DMS153 (cell line): Measurements from ENCODE around the gene PPY.
"Not testable (repeated sequence)": the region's sequence is repeated elsewhere in the genome, so short reads cannot be mapped to it uniquely, and the experiment has no call there.

Source experiments
- DNase-seq: peaks from one replicate; lab custom pipeline; 2025; lab: John Stamatoyannopoulos, UW

PPY gene

GRCh38 chr17:43932357-43932756, 9.9 kb downstream of the PPY start:
- DNase-seq, result no peak

GRCh38 chr17:43931062-43931571, 11.2 kb downstream of the PPY start:
- no peak for DNase-seq

GRCh38 chr17:43928609-43929008, 13.7 kb downstream of the PPY start:
- DNase-seq, result no peak

GRCh38 chr17:43927929-43928328, 14.3 kb downstream of the PPY start:
- DNase-seq, result not testable (repeated sequence)

- no peak for DNase-seq
Measured at GRCh38 chr17:43927060-43927864, 15.0 kb downstream of the PPY start.

- no peak for DNase-seq
Measured at GRCh38 chr17:43924558-43924957, 17.7 kb downstream of the PPY start.

- no peak for DNase-seq
Measured at GRCh38 chr17:43920500-43921095, 21.7 kb downstream of the PPY start.

- DNase-seq, result no peak
Measured at GRCh38 chr17:43918026-43918389, 24.3 kb downstream of the PPY start.

- no peak for DNase-seq
Measured at GRCh38 chr17:43917348-43918025, 24.8 kb downstream of the PPY start.

- no peak for DNase-seq
Measured at GRCh38 chr17:43917016-43917347, 25.3 kb downstream of the PPY start.

GRCh38 chr17:43916385-43916784, 25.9 kb downstream of the PPY start:
- no peak for DNase-seq

- DNase-seq, result no peak
Measured at GRCh38 chr17:43915559-43915958, 26.7 kb downstream of the PPY start.

- no peak for DNase-seq
Measured at GRCh38 chr17:43914451-43914850, 27.8 kb downstream of the PPY start.

GRCh38 chr17:43913584-43913983, 28.7 kb downstream of the PPY start:
- DNase-seq, result no peak

GRCh38 chr17:43912635-43913304, 29.5 kb downstream of the PPY start:
- DNase-seq, result no peak

- DNase-seq, result no peak
Measured at GRCh38 chr17:43911904-43912303, 30.4 kb downstream of the PPY start.

GRCh38 chr17:43909537-43910231, 32.6 kb downstream of the PPY start:
- no peak for DNase-seq

- DNase-seq, result no peak
Measured at GRCh38 chr17:43907998-43908721, 34.1 kb downstream of the PPY start.

- peak; percentile 43 for DNase-seq
Measured at GRCh38 chr17:43907425-43907981, 34.8 kb downstream of the PPY start, which contains the start of gene MPP2. MPP2 (minus strand) TSS chr17:43907536; CDS start chr17:43904460, 3,076 bp downstream.

- no peak for DNase-seq
Measured at GRCh38 chr17:43906951-43907424, 35.3 kb downstream of the PPY start.
